Skeletal muscle tissue (tissue), 4 donors: Measurements from ENCODE around the gene CPT2. TPM values are rescaled to one million over a fixed set of nuclear protein-coding genes. Genes with fewer than 3 reads are reported as not detected.

Experiments
- H3K27ac ChIP-seq: one replicate; pipeline ENCODE4 v1.7.0; 2013; ENCODE audit warnings: mild to moderate bottlenecking, low read depth, low read length, inconsistent platforms
- H3K27me3 ChIP-seq, 3 donors: one replicate each; pipeline ENCODE4 v1.7.0; 2013; ENCODE audit warnings: low read length in 3 of 3; ENCODE audit not compliant: control insufficient read depth in 3 of 3, insufficient read depth in 3 of 3
- H3K36me3 ChIP-seq, 3 donors: one replicate each; pipeline ENCODE4 v1.7.0; 2013; ENCODE audit warnings: low read length in 3 of 3; ENCODE audit not compliant: control insufficient read depth in 3 of 3, insufficient read depth in 3 of 3
- H3K4me1 ChIP-seq, 3 donors: one replicate each; pipeline ENCODE4 v1.7.0; 2013; ENCODE audit warnings: low read length in 3 of 3, mild to moderate bottlenecking in 3 of 3; ENCODE audit not compliant: control insufficient read depth in 3 of 3, insufficient read depth in 3 of 3
- H3K4me3 ChIP-seq, 3 donors: one replicate each; pipeline ENCODE4 v1.7.0; 2013; ENCODE audit warnings: low read length in 3 of 3
- H3K9ac ChIP-seq, 3 donors: one replicate each; pipeline ENCODE4 v1.7.0; 2013; ENCODE audit warnings: low read length in 3 of 3, mild to moderate bottlenecking in 3 of 3, moderate library complexity in 2 of 3, low read depth in 1 of 3
- H3K9me3 ChIP-seq, 3 donors: one replicate each; pipeline ENCODE4 v1.7.0; 2013; ENCODE audit warnings: low read length in 3 of 3; ENCODE audit not compliant: control insufficient read depth in 3 of 3
- total RNA-seq: library from RNA; depleted of rRNA; stranded (reverse); fragments of >200 nt; gene quantifications from one replicate; pipeline ENCODE4 v1.2.3, GENCODE V29; 2014
- donor health status: Osteomylitis.

Gene CPT2
- total RNA-seq, 1 donor from 2014 or later: 8.9 TPM

GRCh38 chr1:53162621-53163020 lies 34.0 kb upstream of the CPT2 start:
- Histone ChIP-seq H3K4me3 (no peak overlapping the region), H3K27ac (no peak overlapping the region), H3K4me1 (peaks cover 0 to 4% (median 0%) of the 10 kb centered on the region in 3 donors), H3K9me3 (no peaks in the 10 kb centered on the region), H3K9ac (no peak overlapping the region), H3K36me3 (no peaks in the 10 kb centered on the region), H3K27me3 (peaks cover 0 to 3% (median 0%) of the 10 kb centered on the region in 3 donors)

GRCh38 chr1:53163291-53163768 lies 33.3 kb upstream of the CPT2 start:
- Histone ChIP-seq H3K9me3 (no peaks in the 10 kb centered on the region), H3K27me3 (peaks cover 0 to 3% (median 0%) of the 10 kb centered on the region in 3 donors), H3K4me1 (peaks cover 0 to 4% (median 0%) of the 10 kb centered on the region in 3 donors), H3K27ac (no peak overlapping the region), H3K36me3 (no peaks in the 10 kb centered on the region), H3K9ac (no peak overlapping the region), H3K4me3 (no peak overlapping the region)

- H3K4me3 ChIP-seq: no peak overlapping the region
- H3K36me3 ChIP-seq: no peaks in the 10 kb centered on the region
- H3K27me3 ChIP-seq: peaks cover 0 to 3% (median 0%) of the 10 kb centered on the region in 3 donors
- H3K4me1 ChIP-seq: peaks cover 0 to 4% (median 0%) of the 10 kb centered on the region in 3 donors
- no peak overlapping the region for H3K9ac ChIP-seq
- H3K27ac ChIP-seq: no peak overlapping the region
- H3K9me3 ChIP-seq: no peaks in the 10 kb centered on the region
Measured at GRCh38 chr1:53165408-53165961, 31.1 kb upstream of the CPT2 start.

GRCh38 chr1:53166366-53166765 lies 30.3 kb upstream of the CPT2 start:
- H3K9ac ChIP-seq: no peak overlapping the region
- no peak overlapping the region for H3K4me3 ChIP-seq
- no peaks in the 10 kb centered on the region for H3K9me3 ChIP-seq
- peaks cover 0 to 3% (median 0%) of the 10 kb centered on the region in 3 donors for H3K27me3 ChIP-seq
- peaks cover 0 to 4% (median 0%) of the 10 kb centered on the region in 3 donors for H3K4me1 ChIP-seq
- H3K36me3 ChIP-seq: no peaks in the 10 kb centered on the region
- H3K27ac ChIP-seq: no peak overlapping the region

GRCh38 chr1:53166912-53167311 lies 29.7 kb upstream of the CPT2 start:
- Histone ChIP-seq H3K27me3 (peaks cover 0 to 3% (median 0%) of the 10 kb centered on the region in 3 donors), H3K36me3 (no peaks in the 10 kb centered on the region), H3K9me3 (no peaks in the 10 kb centered on the region), H3K4me3 (no peak overlapping the region), H3K4me1 (peaks cover 0 to 4% (median 0%) of the 10 kb centered on the region in 3 donors), H3K9ac (no peak overlapping the region), H3K27ac (no peak overlapping the region)

- H3K4me3 ChIP-seq: no peak overlapping the region
- H3K27me3 ChIP-seq: peaks cover 0 to 3% (median 0%) of the 10 kb centered on the region in 3 donors
- H3K9ac ChIP-seq: no peak overlapping the region
- H3K9me3 ChIP-seq: no peaks in the 10 kb centered on the region
- H3K27ac ChIP-seq: no peak overlapping the region
- no peaks in the 10 kb centered on the region for H3K36me3 ChIP-seq
- H3K4me1 ChIP-seq: peaks cover 0 to 4% (median 0%) of the 10 kb centered on the region in 3 donors
Measured at GRCh38 chr1:53172426-53173128, 24.0 kb upstream of the CPT2 start.

- H3K27me3 ChIP-seq: peaks cover 0 to 3% (median 0%) of the 10 kb centered on the region in 3 donors
- no peak overlapping the region for H3K4me3 ChIP-seq
- H3K27ac ChIP-seq: no peak overlapping the region
- H3K36me3 ChIP-seq: no peaks in the 10 kb centered on the region
- H3K9me3 ChIP-seq: no peaks in the 10 kb centered on the region
- H3K9ac ChIP-seq: no peak overlapping the region
- peaks cover 0 to 4% (median 0%) of the 10 kb centered on the region in 3 donors for H3K4me1 ChIP-seq
Measured at GRCh38 chr1:53174971-53175913, 21.4 kb upstream of the CPT2 start.

- peaks cover 0 to 4% (median 0%) of the 10 kb centered on the region in 3 donors for H3K4me1 ChIP-seq
- peaks cover 0 to 3% (median 0%) of the 10 kb centered on the region in 3 donors for H3K27me3 ChIP-seq
- no peak overlapping the region for H3K4me3 ChIP-seq
- H3K9me3 ChIP-seq: no peaks in the 10 kb centered on the region
- no peak overlapping the region for H3K9ac ChIP-seq
- no peaks in the 10 kb centered on the region for H3K36me3 ChIP-seq
- no peak overlapping the region for H3K27ac ChIP-seq
Measured at GRCh38 chr1:53176452-53177208, 20.0 kb upstream of the CPT2 start.

- Histone ChIP-seq H3K27me3 (no peaks in the 10 kb centered on the region), H3K4me3 (no peak overlapping the region), H3K4me1 (peaks cover 0 to 8% (median 3%) of the 10 kb centered on the region in 3 donors), H3K9ac (no peak overlapping the region), H3K9me3 (no peaks in the 10 kb centered on the region), H3K27ac (no peak overlapping the region), H3K36me3 (no peaks in the 10 kb centered on the region)
Measured at GRCh38 chr1:53180226-53180625, 16.4 kb upstream of the CPT2 start.
